A673 (cell line): ENCODE results near the gene S1PR4.

Source experiments
- EZH2 ChIP-seq: fragments of 200-600 bp; sonication (generic); IDR thresholded peaks from 2 replicates; pipeline ENCODE4 v1.6.1; 2017; ENCODE audit warnings: borderline replicate concordance, low read depth, mild to moderate bottlenecking, mixed read lengths, antibody characterized with exemption, low read length; ENCODE audit not compliant: poor library complexity, severe bottlenecking
- TF ChIP-seq, protein P1 (sequence below): fragments of 300-800, 200-600 bp; sonication (generic); conservative IDR thresholded peaks from 2 replicates; pipeline ENCODE4 v1.5.1; 2017; ENCODE audit warnings: low read depth, mild to moderate bottlenecking, antibody characterized with exemption, low read length, moderate library complexity, mixed read lengths

DNA sequence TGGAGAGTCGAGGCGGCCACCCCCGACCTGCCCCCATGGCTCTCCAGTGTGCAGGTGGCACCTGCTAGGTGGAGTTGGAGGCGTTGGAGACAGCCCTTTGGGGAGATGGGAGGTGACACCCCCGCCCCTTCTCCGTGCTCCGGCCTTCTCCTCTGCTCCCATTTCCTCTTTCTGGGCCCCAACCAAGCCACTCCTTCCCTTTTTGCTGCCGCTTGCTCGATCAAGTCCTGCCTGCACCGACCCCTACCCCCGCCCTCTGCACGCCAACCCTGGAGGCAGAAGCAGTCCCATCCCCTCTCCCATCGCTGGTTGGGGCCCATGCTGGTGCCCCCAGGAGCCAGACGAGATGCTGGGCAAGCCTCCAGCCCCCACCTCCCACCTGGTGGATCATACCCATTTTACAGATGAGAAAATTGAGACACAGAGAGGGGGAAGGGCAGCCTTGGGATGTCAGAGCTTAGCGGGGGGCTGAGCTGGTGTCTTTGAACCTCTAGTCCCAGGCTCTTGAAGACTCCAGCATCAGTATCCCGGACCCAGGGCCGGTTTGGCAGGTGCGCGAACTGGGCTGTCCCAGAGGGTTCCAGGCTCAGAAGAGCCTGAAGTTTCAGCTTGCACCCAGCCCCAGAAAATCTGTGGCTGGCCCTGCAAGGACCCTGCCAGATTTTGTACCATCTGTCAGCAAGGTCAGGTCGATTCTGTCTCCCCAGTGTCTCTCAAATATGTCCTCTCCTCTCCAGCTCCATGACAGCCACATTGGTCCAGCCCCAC lies 32.5 kb upstream of the S1PR4 start:
- TF ChIP-seq, protein P1, sequence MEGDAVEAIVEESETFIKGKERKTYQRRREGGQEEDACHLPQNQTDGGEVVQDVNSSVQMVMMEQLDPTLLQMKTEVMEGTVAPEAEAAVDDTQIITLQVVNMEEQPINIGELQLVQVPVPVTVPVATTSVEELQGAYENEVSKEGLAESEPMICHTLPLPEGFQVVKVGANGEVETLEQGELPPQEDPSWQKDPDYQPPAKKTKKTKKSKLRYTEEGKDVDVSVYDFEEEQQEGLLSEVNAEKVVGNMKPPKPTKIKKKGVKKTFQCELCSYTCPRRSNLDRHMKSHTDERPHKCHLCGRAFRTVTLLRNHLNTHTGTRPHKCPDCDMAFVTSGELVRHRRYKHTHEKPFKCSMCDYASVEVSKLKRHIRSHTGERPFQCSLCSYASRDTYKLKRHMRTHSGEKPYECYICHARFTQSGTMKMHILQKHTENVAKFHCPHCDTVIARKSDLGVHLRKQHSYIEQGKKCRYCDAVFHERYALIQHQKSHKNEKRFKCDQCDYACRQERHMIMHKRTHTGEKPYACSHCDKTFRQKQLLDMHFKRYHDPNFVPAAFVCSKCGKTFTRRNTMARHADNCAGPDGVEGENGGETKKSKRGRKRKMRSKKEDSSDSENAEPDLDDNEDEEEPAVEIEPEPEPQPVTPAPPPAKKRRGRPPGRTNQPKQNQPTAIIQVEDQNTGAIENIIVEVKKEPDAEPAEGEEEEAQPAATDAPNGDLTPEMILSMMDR, result no peak
- no peak for TF ChIP-seq EZH2
